Omental fat pad (tissue), 4 donors: ENCODE results near the gene TACR2. TPM values are rescaled to one million over a fixed set of nuclear protein-coding genes. Genes with fewer than 3 reads are reported as not detected.

ENCODE experiments used
- ATAC-seq: fragments of 150-250 bp; one replicate; pipeline ENCODE4 v1.9.1; 2016; ENCODE audit warnings: mild to moderate bottlenecking, moderate library complexity; ENCODE audit not compliant: low FRiP score
- DNase-seq: peaks from one replicate; pipeline ENCODE4 v3.0.0-alpha.2; 2019; ENCODE audit warnings: low spot score
- CTCF ChIP-seq, 3 donors: fragments of 450-650 bp; IDR thresholded peaks; one replicate each; pipeline ENCODE4 v1.5.1; 2016 to 2017; ENCODE audit warnings: antibody characterized with exemption in 3 of 3, mild to moderate bottlenecking in 3 of 3, moderate library complexity in 2 of 3
- total RNA-seq, 4 donors: library from RNA; depleted of rRNA; stranded (reverse); fragments of >200 nt; gene quantifications; one replicate each; pipeline ENCODE4 v1.1.0, GENCODE V29; 2016

The TACR2 gene
- total RNA-seq, 4 donors from 2014 or later, result 0.44 to 0.96 (median 0.74) TPM; not detected in 1

GRCh38 chr10:69413221-69413865 lies 3.4 kb downstream of the TACR2 start:
- ATAC-seq, result no peak
- TF ChIP-seq CTCF (IDR thresholded peaks at IDR 0.05), result peak in 1 of 3 donors; percentile 30
- DNase-seq, result no peak

GRCh38 chr10:69412232-69412790 lies 4.4 kb downstream of the TACR2 start:
- ATAC-seq, result no peak
- no peak for DNase-seq
- TF ChIP-seq CTCF (IDR thresholded peaks at IDR 0.05), result no peak

- no peak for TF ChIP-seq CTCF (IDR thresholded peaks at IDR 0.05)
- ATAC-seq (no peak), DNase-seq (no peak)
Measured at GRCh38 chr10:69411476-69411875, 5.2 kb downstream of the TACR2 start.

- no peak for ATAC-seq
- TF ChIP-seq CTCF (IDR thresholded peaks at IDR 0.05), result no peak
- no peak for DNase-seq
Measured at GRCh38 chr10:69410487-69410886, 6.2 kb downstream of the TACR2 start.

GRCh38 chr10:69409968-69410367 lies 6.8 kb downstream of the TACR2 start:
- DNase-seq (no peak), ATAC-seq (no peak)
- no peak for TF ChIP-seq CTCF (IDR thresholded peaks at IDR 0.05)

- DNase-seq (no peak), ATAC-seq (no peak)
- no peak for TF ChIP-seq CTCF (IDR thresholded peaks at IDR 0.05)
Measured at GRCh38 chr10:69409176-69409495, 7.6 kb downstream of the TACR2 start.
